H1 (cell line): ENCODE results near the gene KCTD21. TPM values are rescaled to one million over a fixed set of nuclear protein-coding genes. Genes with fewer than 3 reads are reported as not detected.

ENCODE experiments used
- KDM1A ChIP-seq: fragments of 200-600, 300-600 bp; sonication (generic); IDR thresholded peaks from 2 replicates; pipeline ENCODE4 v1.7.1; 2016; ENCODE audit warnings: mild to moderate bottlenecking, low read length, borderline replicate concordance
- polyA plus RNA-seq, 7 experiments: library from polyadenylated mRNA; depleted of rRNA in 3 of 7; stranded (reverse) in 5 of 7; unstranded in 2 of 7; fragments of >200 nt in 5 of 7; fragments of 200-250 nt in 2 of 7; gene quantifications; 1 replicate in 5 of 7; 2 replicates in 1 of 7; 4 replicates in 1 of 7; pipeline versions ENCODE4 v1.2.1 to v1.2.3, GENCODE V29; 2011 to 2013; ENCODE audit warnings: missing spikeins in 2 of 7, mixed read lengths in 2 of 7
- total RNA-seq: library from RNA; stranded (reverse); fragmentation: NEBNext Ultra II Directional; extraction: Animal tissue kit (Norgen Biotek cat#: 25700); gene quantifications from 2 replicates; pipeline ENCODE4 v1.2.1, GENCODE V29; 2021

Gene KCTD21
- total and polyA plus RNA-seq, 2 of the 8 experiments (the other 6 are each of a cell fraction or from before 2014, with no cell fraction given), result 3.2 to 4.1 TPM

- no peak for TF ChIP-seq KDM1A
Observed at GRCh38 chr11:78163828-78164227, 24.6 kb downstream of the KCTD21 start (continued).
